Measurements from ENCODE around the gene NCKAP1.

NCKAP1 gene

GRCh38 chr2:182904844-182905243, 133.4 kb downstream of the NCKAP1 start:
- Histone ChIP-seq H3K4me2 (ENCODE audit: low read depth, low read length, poor library complexity, severe bottlenecking) (no peak overlapping the region), H3K9ac (ENCODE audit: low read depth, low read length, poor library complexity, severe bottlenecking) (no peak overlapping the region), H3K36me3 (ENCODE audit: insufficient read depth, low read length) (no peaks in the 10 kb centered on the region), H3F3A (ENCODE audit: low read depth) (no peaks in the 10 kb centered on the region; the same call in 1 of the 2 replicates), H3K4me1 (ENCODE audit: insufficient read depth, low read length, poor library complexity, severe bottlenecking) (peaks cover 25% of the 10 kb centered on the region), H3K4me3 (ENCODE audit: low read length, poor library complexity, severe bottlenecking) (no peak overlapping the region), H3K9me3 (ENCODE audit: insufficient read depth, low read depth, low read length) (no peaks in the 10 kb centered on the region), H3K79me2 (ENCODE audit: insufficient read depth, low read length) (no peaks in the 10 kb centered on the region), H4K20me1 (ENCODE audit: insufficient read depth, low read length, poor library complexity, severe bottlenecking) (no peaks in the 10 kb centered on the region), H3K27me3 (ENCODE audit: insufficient read depth, low read length, poor library complexity, severe bottlenecking) (no peaks in the 10 kb centered on the region), H2AFZ (ENCODE audit: low read length) (no peak overlapping the region), H3K9me2 (replicated peaks; ENCODE audit: low read depth, low read length) (no peaks in the 10 kb centered on the region)
- TF ChIP-seq CTCF (conservative IDR thresholded peaks at IDR 0.05; ENCODE audit: low read length) (no peak), EZH2phosphoT487 (IDR thresholded peaks at IDR 0.05; ENCODE audit: borderline replicate concordance) (no peak)

- H3K4me1 ChIP-seq (ENCODE audit: insufficient read depth, low read length, poor library complexity, severe bottlenecking) = peaks cover 31% of the 10 kb centered on the region
- H3F3A ChIP-seq (ENCODE audit: low read depth) = no peaks in the 10 kb centered on the region; the same call in 1 of the 2 replicates
- no peaks in the 10 kb centered on the region for H4K20me1 ChIP-seq (ENCODE audit: insufficient read depth, low read length, poor library complexity, severe bottlenecking)
- H3K27me3 ChIP-seq (ENCODE audit: insufficient read depth, low read length, poor library complexity, severe bottlenecking) = no peaks in the 10 kb centered on the region
- H3K36me3 ChIP-seq (ENCODE audit: insufficient read depth, low read length) = no peaks in the 10 kb centered on the region
- H3K4me3 ChIP-seq (ENCODE audit: low read length, poor library complexity, severe bottlenecking) = no peak overlapping the region
- H3K9me2 ChIP-seq (replicated peaks; ENCODE audit: low read depth, low read length) = no peaks in the 10 kb centered on the region
- H3K4me2 ChIP-seq (ENCODE audit: low read depth, low read length, poor library complexity, severe bottlenecking) = no peak overlapping the region
- no peaks in the 10 kb centered on the region for H3K9me3 ChIP-seq (ENCODE audit: insufficient read depth, low read depth, low read length)
- no peak overlapping the region for H3K9ac ChIP-seq (ENCODE audit: low read depth, low read length, poor library complexity, severe bottlenecking)
- TF ChIP-seq CTCF (conservative IDR thresholded peaks at IDR 0.05; ENCODE audit: low read length) (no peak), EZH2phosphoT487 (IDR thresholded peaks at IDR 0.05; ENCODE audit: borderline replicate concordance) (no peak)
- no peak overlapping the region for H2AFZ ChIP-seq (ENCODE audit: low read length)
- H3K79me2 ChIP-seq (ENCODE audit: insufficient read depth, low read length) = no peaks in the 10 kb centered on the region
These were observed 134.7 kb downstream of the NCKAP1 start for GRCh38 chr2:182903566-182903965.

- Histone ChIP-seq H2AFZ (ENCODE audit: low read length) (no peak overlapping the region), H3K9me2 (replicated peaks; ENCODE audit: low read depth, low read length) (no peaks in the 10 kb centered on the region), H3K4me3 (ENCODE audit: low read length, poor library complexity, severe bottlenecking) (no peak overlapping the region), H3K9me3 (ENCODE audit: insufficient read depth, low read depth, low read length) (no peaks in the 10 kb centered on the region), H3K4me2 (ENCODE audit: low read depth, low read length, poor library complexity, severe bottlenecking) (no peak overlapping the region), H3F3A (ENCODE audit: low read depth) (no peaks in the 10 kb centered on the region; the same call in 1 of the 2 replicates), H3K36me3 (ENCODE audit: insufficient read depth, low read length) (no peaks in the 10 kb centered on the region), H3K27me3 (ENCODE audit: insufficient read depth, low read length, poor library complexity, severe bottlenecking) (no peaks in the 10 kb centered on the region), H4K20me1 (ENCODE audit: insufficient read depth, low read length, poor library complexity, severe bottlenecking) (no peaks in the 10 kb centered on the region), H3K9ac (ENCODE audit: low read depth, low read length, poor library complexity, severe bottlenecking) (no peak overlapping the region), H3K79me2 (ENCODE audit: insufficient read depth, low read length) (no peaks in the 10 kb centered on the region), H3K4me1 (ENCODE audit: insufficient read depth, low read length, poor library complexity, severe bottlenecking) (peaks cover 26% of the 10 kb centered on the region)
- no peak for TF ChIP-seq EZH2phosphoT487 (IDR thresholded peaks at IDR 0.05; ENCODE audit: borderline replicate concordance)
These were observed 136.5 kb downstream of the NCKAP1 start for GRCh38 chr2:182901748-182902147.

GRCh38 chr2:182898718-182899117, 139.5 kb downstream of the NCKAP1 start:
- no peaks in the 10 kb centered on the region for H3K27me3 ChIP-seq (ENCODE audit: insufficient read depth, low read length, poor library complexity, severe bottlenecking)
- no peaks in the 10 kb centered on the region for H4K20me1 ChIP-seq (ENCODE audit: insufficient read depth, low read length, poor library complexity, severe bottlenecking)
- no peak overlapping the region for H2AFZ ChIP-seq (ENCODE audit: low read length)
- H3K9me3 ChIP-seq (ENCODE audit: insufficient read depth, low read depth, low read length) = no peaks in the 10 kb centered on the region
- H3K36me3 ChIP-seq (ENCODE audit: insufficient read depth, low read length) = no peaks in the 10 kb centered on the region
- H3K9me2 ChIP-seq (replicated peaks; ENCODE audit: low read depth, low read length) = no peaks in the 10 kb centered on the region
- TF ChIP-seq EZH2phosphoT487 (IDR thresholded peaks at IDR 0.05; ENCODE audit: borderline replicate concordance) (no peak), CTCF (conservative IDR thresholded peaks at IDR 0.05; ENCODE audit: low read length) (no peak)
- H3F3A ChIP-seq (ENCODE audit: low read depth) = no peaks in the 10 kb centered on the region
- peaks cover 8% of the 10 kb centered on the region for H3K4me1 ChIP-seq (ENCODE audit: insufficient read depth, low read length, poor library complexity, severe bottlenecking)
- no peak overlapping the region for H3K4me2 ChIP-seq (ENCODE audit: low read depth, low read length, poor library complexity, severe bottlenecking)
- H3K79me2 ChIP-seq (ENCODE audit: insufficient read depth, low read length) = no peaks in the 10 kb centered on the region
- no peak overlapping the region for H3K9ac ChIP-seq (ENCODE audit: low read depth, low read length, poor library complexity, severe bottlenecking)
- H3K4me3 ChIP-seq (ENCODE audit: low read length, poor library complexity, severe bottlenecking) = no peak overlapping the region

Measured in Loucy (cell line).